ENCODE results near the gene SUMO3.

- TF ChIP-seq CTCF (IDR thresholded peaks at IDR 0.05) (no peak), POLR2A (IDR thresholded peaks at IDR 0.05) (no peak)
These were observed 15.8 kb upstream of the SUMO3 start for GRCh38 chr21:44833663-44834062.

All from testis (tissue), 2 donors.